ENCODE data around the gene GABRD.

The GABRD gene

GRCh38 chr1:2078170-2078569 is 59.0 kb downstream of the GABRD start:
- no peak overlapping the region for H3K4me3 ChIP-seq (ENCODE audit: low read depth, low read length)
- no peak for TF ChIP-seq CTCF (conservative IDR thresholded peaks at IDR 0.05; ENCODE audit: low read depth, low read length)
- DNase-seq (ENCODE audit: low read depth): no peak

- DNase-seq (ENCODE audit: low read depth): no peak
- no peak for TF ChIP-seq CTCF (conservative IDR thresholded peaks at IDR 0.05; ENCODE audit: low read depth, low read length)
- no peak overlapping the region for H3K4me3 ChIP-seq (ENCODE audit: low read depth, low read length)
Measured at GRCh38 chr1:2079396-2080085, 60.4 kb downstream of the GABRD start.

- H3K4me3 ChIP-seq (ENCODE audit: low read depth, low read length): no peak overlapping the region
- no peak for TF ChIP-seq CTCF (conservative IDR thresholded peaks at IDR 0.05; ENCODE audit: low read depth, low read length)
- no peak for DNase-seq (ENCODE audit: low read depth)
Measured at GRCh38 chr1:2080140-2080539, 61.0 kb downstream of the GABRD start.

All from choroid plexus epithelial cell (primary cell).